Trophoblast cell (in vitro differentiated cells and primary cell): ENCODE results near the gene MIER2.

Experiments
- DNase-seq, 2 donors: peaks; one replicate each; pipeline ENCODE4 v3.0.0-alpha.2; 2016
- H2AFZ ChIP-seq: 2 replicates; pipeline ENCODE4 v1.6.1; 2013; ENCODE audit warnings: low read length, moderate library complexity, mild to moderate bottlenecking; ENCODE audit not compliant: insufficient read depth, poor library complexity
- H2AK5ac ChIP-seq: 2 replicates; pipeline ENCODE4 v1.6.1; 2013; ENCODE audit warnings: mild to moderate bottlenecking, low read length
- H2BK120ac ChIP-seq: 2 replicates; pipeline ENCODE4 v1.6.1; 2013; ENCODE audit warnings: low read length, mild to moderate bottlenecking, moderate library complexity; ENCODE audit not compliant: insufficient read depth, poor library complexity
- H2BK12ac ChIP-seq: 2 replicates; pipeline ENCODE4 v1.6.1; 2013; ENCODE audit warnings: mild to moderate bottlenecking, low read length, moderate library complexity
- H2BK5ac ChIP-seq: 2 replicates; pipeline ENCODE4 v1.6.1; 2013; ENCODE audit warnings: low read length, low read depth, moderate library complexity, mild to moderate bottlenecking; ENCODE audit not compliant: poor library complexity
- H3K14ac ChIP-seq: 2 replicates; pipeline ENCODE4 v1.6.1; 2013; ENCODE audit warnings: mild to moderate bottlenecking, low read length
- H3K18ac ChIP-seq: 2 replicates; pipeline ENCODE4 v1.6.1; 2013; ENCODE audit warnings: mild to moderate bottlenecking, low read length
- H3K23ac ChIP-seq: 2 replicates; pipeline ENCODE4 v1.6.1; 2013; ENCODE audit warnings: low read length
- H3K27ac ChIP-seq: 2 replicates; pipeline ENCODE4 v1.5.1; 2013; ENCODE audit warnings: low read depth, mild to moderate bottlenecking, inconsistent platforms, low read length, moderate library complexity
- H3K27me3 ChIP-seq: 2 replicates; pipeline ENCODE4 v1.6.1; 2013; ENCODE audit warnings: inconsistent platforms, mild to moderate bottlenecking, low read length, moderate library complexity; ENCODE audit not compliant: insufficient read depth
- H3K36me3 ChIP-seq, 2 experiments: 1 replicate in 1 of 2; 2 replicates in 1 of 2; pipeline ENCODE4 v1.6.1; 2013; ENCODE audit warnings: low read length in 2 of 2, mild to moderate bottlenecking in 2 of 2, moderate library complexity in 1 of 2; ENCODE audit not compliant: insufficient read depth in 2 of 2, control insufficient read depth in 1 of 2
- H3K4ac ChIP-seq: 2 replicates; pipeline ENCODE4 v1.6.1; 2013; ENCODE audit warnings: low read depth, mild to moderate bottlenecking, low read length, moderate library complexity
- H3K4me1 ChIP-seq, 2 experiments: 1 replicate in 1 of 2; 2 replicates in 1 of 2; pipeline ENCODE4 v1.6.1; 2013; ENCODE audit warnings: low read length in 2 of 2, mild to moderate bottlenecking in 2 of 2, moderate library complexity in 1 of 2; ENCODE audit not compliant: insufficient read depth in 2 of 2, control insufficient read depth in 1 of 2
- H3K4me2 ChIP-seq: 2 replicates; pipeline ENCODE4 v1.6.1; 2013; ENCODE audit warnings: inconsistent platforms, mild to moderate bottlenecking, low read length, moderate library complexity
- H3K4me3 ChIP-seq: 2 replicates; pipeline ENCODE4 v1.5.1; 2013; ENCODE audit warnings: mild to moderate bottlenecking, low read depth, low read length, inconsistent platforms
- H3K79me1 ChIP-seq: one replicate; pipeline ENCODE4 v1.6.1; 2013; ENCODE audit warnings: low read length
- H3K79me2 ChIP-seq: 2 replicates; pipeline ENCODE4 v1.6.1; 2013; ENCODE audit warnings: low read length, mild to moderate bottlenecking; ENCODE audit not compliant: control insufficient read depth, insufficient read depth, poor library complexity
- H3K9ac ChIP-seq: 2 replicates; pipeline ENCODE4 v1.6.1; 2013; ENCODE audit warnings: mild to moderate bottlenecking, low read length
- H3K9me3 ChIP-seq: 2 replicates; pipeline ENCODE4 v1.6.1; 2013; ENCODE audit warnings: low read depth, mild to moderate bottlenecking, control low read depth, inconsistent platforms, low read length; ENCODE audit not compliant: insufficient read depth
- H4K12ac ChIP-seq: 2 replicates; pipeline ENCODE4 v1.6.1; 2013; ENCODE audit warnings: low read depth, mild to moderate bottlenecking, low read length, moderate library complexity
- H4K8ac ChIP-seq: 2 replicates; pipeline ENCODE4 v1.6.1; 2013; ENCODE audit warnings: low read depth, mild to moderate bottlenecking, low read length, moderate library complexity
- H4K91ac ChIP-seq: one replicate; pipeline ENCODE4 v1.6.1; 2013; ENCODE audit warnings: low read depth, mild to moderate bottlenecking, low read length, moderate library complexity
- WGBS: extraction: QIAGEN DNeasy Blood & Tissue Kit; methylation state at CpG from one replicate; pipeline ENCODE4 v1.1.7; 2013; ENCODE audit warnings: missing lambda C conversion rate; ENCODE audit not compliant: insufficient read length, insufficient coverage; ENCODE audit errors: extremely low coverage; 5-methylcytosine and 5-hydroxymethylcytosine counted together

MIER2 gene

DNA sequence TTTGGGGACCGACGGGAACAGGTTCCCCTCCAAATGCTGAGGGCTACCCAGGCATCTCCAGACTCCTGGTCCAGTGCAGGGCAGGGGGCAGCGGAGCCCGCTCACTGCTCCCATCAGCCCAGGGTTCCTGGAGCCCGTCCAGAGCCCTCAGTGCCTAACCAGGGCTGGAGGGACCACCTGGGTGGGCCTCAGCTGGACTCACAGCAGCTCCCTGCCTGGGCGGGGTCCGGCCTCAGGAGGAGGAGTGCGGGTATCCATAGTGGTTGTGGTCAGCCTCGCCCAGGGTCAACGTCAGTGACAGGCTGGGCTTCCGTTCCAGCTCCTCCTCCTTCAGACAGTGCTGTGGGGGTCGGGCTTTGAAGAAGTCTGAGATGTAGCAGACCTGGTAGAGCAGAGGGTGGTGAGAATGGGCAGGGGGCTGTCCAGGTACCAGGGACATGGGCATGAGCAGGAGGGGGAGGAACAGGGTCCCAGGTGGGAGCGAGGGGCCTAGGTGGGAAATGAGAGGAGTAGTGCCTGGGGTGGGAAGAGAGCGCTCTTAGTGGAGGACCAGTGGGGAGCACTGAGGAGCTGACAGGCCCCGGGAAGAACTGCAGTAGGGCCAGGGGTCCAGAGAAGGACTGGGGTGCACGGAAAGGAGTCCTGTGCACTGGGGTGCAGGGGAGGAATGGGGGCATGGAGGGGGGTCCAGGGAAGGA, 63.3 kb downstream of the MIER2 start:
- Histone ChIP-seq H4K12ac (no peak overlapping the region), H3K14ac (no peak overlapping the region), H2BK12ac (no peak overlapping the region), H3K9ac (no peak overlapping the region), H3K18ac (no peak overlapping the region), H3K4me1 (peaks cover 7 to 12% of the 10 kb centered on the region in 2 experiments), H2AK5ac (no peak overlapping the region), H3K4me3 (no peak overlapping the region), H3K9me3 (no peaks in the 10 kb centered on the region), H2AFZ (no peak overlapping the region), H4K8ac (no peak overlapping the region), H4K91ac (no peak overlapping the region), H3K23ac (no peak overlapping the region), H3K36me3 (peaks cover 0 to 3% of the 10 kb centered on the region in 2 experiments), H3K4ac (no peak overlapping the region), H3K79me1 (no peaks in the 10 kb centered on the region), H3K27ac (no peak overlapping the region), H3K79me2 (no peaks in the 10 kb centered on the region), H3K4me2 (no peak overlapping the region), H3K27me3 (no peaks in the 10 kb centered on the region), H2BK120ac (no peak overlapping the region), H2BK5ac (no peak overlapping the region)
- DNase-seq, result no peak
- WGBS, result no CpG with 5 or more reads among the region's 16 CpGs

DNA sequence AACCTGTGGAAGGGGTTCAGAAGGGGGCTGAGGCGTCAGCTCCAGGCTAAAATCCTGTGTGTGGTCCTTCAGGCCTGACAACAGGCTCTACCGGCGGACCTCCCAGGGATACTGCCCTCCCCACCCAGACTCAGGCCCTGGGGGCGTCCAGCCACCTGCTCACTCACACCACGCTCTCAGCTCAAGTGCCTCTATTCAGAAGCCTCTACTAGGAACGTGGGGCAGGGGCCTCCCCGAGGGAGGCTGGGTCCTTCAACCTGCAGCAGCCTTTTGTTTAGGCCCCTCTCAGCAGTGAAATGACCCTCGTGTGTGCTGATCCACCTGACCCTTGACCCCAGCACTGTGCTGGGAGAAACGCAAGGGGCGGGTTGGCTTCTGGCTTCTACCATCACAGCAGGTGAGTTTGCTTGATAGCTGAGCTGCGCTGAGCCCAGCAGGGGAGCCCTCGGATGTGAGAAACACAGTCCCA, 64.0 kb downstream of the MIER2 start:
- no peak overlapping the region for H2BK120ac ChIP-seq
- H3K18ac ChIP-seq, result no peak overlapping the region
- no CpG with 5 or more reads among the region's 12 CpGs for WGBS
- H3K27me3 ChIP-seq, result no peaks in the 10 kb centered on the region
- H3K36me3 ChIP-seq, result peaks cover 0 to 3% of the 10 kb centered on the region in 2 experiments
- H3K79me1 ChIP-seq, result no peaks in the 10 kb centered on the region
- H4K8ac ChIP-seq, result no peak overlapping the region
- DNase-seq, result no peak
- no peak overlapping the region for H2AK5ac ChIP-seq
- no peak overlapping the region for H3K4me3 ChIP-seq
- no peak overlapping the region for H4K12ac ChIP-seq
- H3K23ac ChIP-seq, result no peak overlapping the region
- H3K14ac ChIP-seq, result no peak overlapping the region
- H3K79me2 ChIP-seq, result no peaks in the 10 kb centered on the region
- no peak overlapping the region for H3K4me2 ChIP-seq
- H2AFZ ChIP-seq, result no peak overlapping the region
- no peak overlapping the region for H3K9ac ChIP-seq
- no peak overlapping the region for H4K91ac ChIP-seq
- H3K4ac ChIP-seq, result no peak overlapping the region
- H2BK12ac ChIP-seq, result no peak overlapping the region
- no peak overlapping the region for H2BK5ac ChIP-seq
- H3K9me3 ChIP-seq, result no peaks in the 10 kb centered on the region
- no peak overlapping the region for H3K27ac ChIP-seq
- H3K4me1 ChIP-seq, result peaks cover 7 to 12% of the 10 kb centered on the region in 2 experiments

DNA sequence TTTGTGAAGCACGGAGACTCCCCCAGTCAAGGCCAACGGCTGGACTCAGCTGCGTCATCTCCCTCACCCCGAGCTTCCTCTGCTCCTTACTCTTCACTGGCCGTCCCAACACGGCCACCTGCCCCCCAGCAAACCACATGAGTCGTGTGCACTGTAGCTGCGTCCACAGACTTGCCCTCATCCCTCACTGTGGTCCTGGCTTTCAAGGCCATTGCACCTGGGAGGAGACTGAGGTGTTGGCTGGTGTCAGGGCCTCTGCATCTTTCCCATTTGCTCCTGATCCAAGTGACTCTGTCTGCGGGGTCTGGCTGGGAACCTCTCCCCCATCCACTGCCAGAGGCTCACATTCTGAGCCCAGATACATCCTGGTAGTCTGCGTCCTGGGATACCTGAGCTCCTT, 64.9 kb downstream of the MIER2 start:
- no CpG with 5 or more reads among the region's 10 CpGs for whole genome bisulfite sequencing
- Histone ChIP-seq H4K8ac (no peak overlapping the region), H3K4me2 (no peak overlapping the region), H2AK5ac (no peak overlapping the region), H3K9me3 (no peaks in the 10 kb centered on the region), H3K79me2 (no peaks in the 10 kb centered on the region), H4K12ac (no peak overlapping the region), H2BK120ac (no peak overlapping the region), H3K18ac (no peak overlapping the region), H2AFZ (no peak overlapping the region), H3K9ac (no peak overlapping the region), H3K36me3 (peaks cover 0 to 3% of the 10 kb centered on the region in 2 experiments), H3K27ac (no peak overlapping the region), H3K23ac (no peak overlapping the region), H2BK5ac (no peak overlapping the region), H3K27me3 (no peaks in the 10 kb centered on the region), H3K79me1 (no peaks in the 10 kb centered on the region), H3K4me3 (no peak overlapping the region), H3K4me1 (peaks cover 7 to 12% of the 10 kb centered on the region in 2 experiments), H3K4ac (no peak overlapping the region), H3K14ac (no peak overlapping the region), H4K91ac (no peak overlapping the region), H2BK12ac (no peak overlapping the region)
- no peak for DNase-seq

DNA sequence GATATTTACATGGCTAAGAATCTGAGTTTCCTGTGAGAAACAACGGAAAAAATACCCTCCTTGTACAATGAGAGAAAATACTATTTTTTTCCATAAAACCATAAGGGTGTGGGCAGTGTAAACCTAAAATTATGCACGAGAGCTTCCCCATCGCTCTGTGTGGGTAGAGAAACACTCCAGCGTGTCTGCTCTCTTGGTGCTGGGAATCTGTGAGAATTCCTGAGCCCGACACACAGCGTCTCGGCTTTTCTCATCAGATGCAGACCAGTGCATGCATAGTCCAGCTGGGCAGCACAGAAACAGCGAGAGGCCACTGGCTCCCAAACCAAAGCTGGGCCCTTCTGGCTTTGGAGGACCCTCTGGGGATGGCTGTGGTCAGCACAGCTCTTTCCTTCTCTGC, 65.4 kb downstream of the MIER2 start:
- Histone ChIP-seq H2AK5ac (no peak overlapping the region), H3K4me2 (no peak overlapping the region)

More for the DNA sequence above, 65.4 kb downstream of the MIER2 start:
- no peak overlapping the region for H4K91ac ChIP-seq
- H4K12ac ChIP-seq, result no peak overlapping the region
- no CpG with 5 or more reads among the region's 8 CpGs for WGBS
- H3K36me3 ChIP-seq, result peaks cover 0 to 3% of the 10 kb centered on the region in 2 experiments
- H3K79me1 ChIP-seq, result no peaks in the 10 kb centered on the region
- H3K27ac ChIP-seq, result no peak overlapping the region
- H3K4me1 ChIP-seq, result peaks cover 7 to 12% of the 10 kb centered on the region in 2 experiments
- H3K14ac ChIP-seq, result no peak overlapping the region
- H2BK120ac ChIP-seq, result no peak overlapping the region
- H3K4me3 ChIP-seq, result no peak overlapping the region
- no peak overlapping the region for H3K18ac ChIP-seq
- no peak overlapping the region for H3K23ac ChIP-seq
- no peak overlapping the region for H2BK5ac ChIP-seq
- no peak overlapping the region for H3K9ac ChIP-seq
- no peak overlapping the region for H3K4ac ChIP-seq
- no peak overlapping the region for H2BK12ac ChIP-seq
- no peak for DNase-seq
- H3K9me3 ChIP-seq, result no peaks in the 10 kb centered on the region
- no peaks in the 10 kb centered on the region for H3K27me3 ChIP-seq
- H2AFZ ChIP-seq, result no peak overlapping the region
- no peaks in the 10 kb centered on the region for H3K79me2 ChIP-seq
- no peak overlapping the region for H4K8ac ChIP-seq
